ENCODE data around the gene RTN1. TPM values are rescaled to one million over a fixed set of nuclear protein-coding genes. Genes with fewer than 3 reads are reported as not detected.

RTN1 gene
- total RNA-seq, 1 donor from 2014 or later = 518 TPM

GRCh38 chr14:59897757-59898383 lies 27.3 kb upstream of the RTN1 start:
- Mint-ChIP-seq H3K36me3 (ENCODE audit: unreplicated experiment) (no peaks in the 10 kb centered on the region), H3K27me3 (ENCODE audit: unreplicated experiment) (no peaks in the 10 kb centered on the region), H3K27ac (ENCODE audit: unreplicated experiment) (no peak overlapping the region), H3K4me1 (ENCODE audit: low read depth, unreplicated experiment) (no peaks in the 10 kb centered on the region), H3K9me3 (ENCODE audit: unreplicated experiment) (no peaks in the 10 kb centered on the region), H3K4me3 (ENCODE audit: unreplicated experiment) (no peak overlapping the region)
- peak; percentile 43 for DNase-seq
- TF ChIP-seq, protein P1, sequence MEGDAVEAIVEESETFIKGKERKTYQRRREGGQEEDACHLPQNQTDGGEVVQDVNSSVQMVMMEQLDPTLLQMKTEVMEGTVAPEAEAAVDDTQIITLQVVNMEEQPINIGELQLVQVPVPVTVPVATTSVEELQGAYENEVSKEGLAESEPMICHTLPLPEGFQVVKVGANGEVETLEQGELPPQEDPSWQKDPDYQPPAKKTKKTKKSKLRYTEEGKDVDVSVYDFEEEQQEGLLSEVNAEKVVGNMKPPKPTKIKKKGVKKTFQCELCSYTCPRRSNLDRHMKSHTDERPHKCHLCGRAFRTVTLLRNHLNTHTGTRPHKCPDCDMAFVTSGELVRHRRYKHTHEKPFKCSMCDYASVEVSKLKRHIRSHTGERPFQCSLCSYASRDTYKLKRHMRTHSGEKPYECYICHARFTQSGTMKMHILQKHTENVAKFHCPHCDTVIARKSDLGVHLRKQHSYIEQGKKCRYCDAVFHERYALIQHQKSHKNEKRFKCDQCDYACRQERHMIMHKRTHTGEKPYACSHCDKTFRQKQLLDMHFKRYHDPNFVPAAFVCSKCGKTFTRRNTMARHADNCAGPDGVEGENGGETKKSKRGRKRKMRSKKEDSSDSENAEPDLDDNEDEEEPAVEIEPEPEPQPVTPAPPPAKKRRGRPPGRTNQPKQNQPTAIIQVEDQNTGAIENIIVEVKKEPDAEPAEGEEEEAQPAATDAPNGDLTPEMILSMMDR (IDR thresholded peaks at IDR 0.05; ENCODE audit: partially characterized antibody, unreplicated experiment) = peak; percentile 6

DNA sequence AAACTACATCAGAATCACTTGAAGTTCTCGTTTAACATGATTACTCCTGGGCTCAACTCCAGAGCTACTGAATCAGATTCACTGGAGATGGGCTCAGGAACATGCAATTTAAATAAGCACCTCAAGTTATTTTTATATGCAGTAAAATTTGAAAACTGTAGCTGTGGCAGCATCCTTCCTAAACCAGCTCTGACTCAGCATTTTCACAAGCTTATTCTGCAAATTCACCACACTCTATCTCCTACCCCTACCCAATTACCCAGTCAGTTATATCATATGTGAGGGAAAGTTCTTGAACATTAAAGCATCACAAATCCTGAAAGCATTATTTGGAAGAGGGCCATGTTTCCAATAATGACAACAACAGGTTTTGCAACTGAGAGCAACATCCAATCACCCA lies 25.1 kb upstream of the RTN1 start:
- Mint-ChIP-seq H3K9me3 (ENCODE audit: unreplicated experiment) (no peaks in the 10 kb centered on the region), H3K36me3 (ENCODE audit: unreplicated experiment) (no peaks in the 10 kb centered on the region), H3K4me1 (ENCODE audit: low read depth, unreplicated experiment) (no peaks in the 10 kb centered on the region), H3K27me3 (ENCODE audit: unreplicated experiment) (no peaks in the 10 kb centered on the region), H3K4me3 (ENCODE audit: unreplicated experiment) (no peak overlapping the region), H3K27ac (ENCODE audit: unreplicated experiment) (no peak overlapping the region)
- DNase-seq = no peak
- TF ChIP-seq, protein P1 (IDR thresholded peaks at IDR 0.05; ENCODE audit: partially characterized antibody, unreplicated experiment) = no peak

DNA sequence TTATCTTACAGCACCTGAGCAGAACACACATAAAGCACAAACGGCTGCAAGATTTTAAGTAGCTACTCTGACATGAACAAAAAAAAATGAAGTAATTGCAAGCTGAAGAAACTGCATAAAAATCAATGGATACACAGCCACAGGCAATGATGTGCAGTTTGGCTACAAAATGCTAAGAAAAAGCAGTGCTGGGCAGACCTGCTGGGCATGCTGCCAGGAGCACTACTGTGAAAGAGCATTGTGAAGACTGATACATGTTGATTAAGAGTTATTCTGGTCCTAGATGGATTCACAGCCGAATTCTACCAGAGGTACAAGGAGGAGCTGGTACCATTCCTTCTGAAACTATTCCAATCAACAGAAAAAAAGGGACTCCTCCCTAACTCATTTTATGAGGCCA lies 20.1 kb upstream of the RTN1 start:
- H3K4me3 Mint-ChIP-seq (ENCODE audit: unreplicated experiment) = no peak overlapping the region
- peaks cover 2% of the 10 kb centered on the region for H3K27me3 Mint-ChIP-seq (ENCODE audit: unreplicated experiment)
- TF ChIP-seq, protein P1 (IDR thresholded peaks at IDR 0.05; ENCODE audit: partially characterized antibody, unreplicated experiment) = no peak
- no peaks in the 10 kb centered on the region for H3K9me3 Mint-ChIP-seq (ENCODE audit: unreplicated experiment)
- H3K36me3 Mint-ChIP-seq (ENCODE audit: unreplicated experiment) = no peaks in the 10 kb centered on the region
- no peak overlapping the region for H3K27ac Mint-ChIP-seq (ENCODE audit: unreplicated experiment)
- no peak for DNase-seq
- no peaks in the 10 kb centered on the region for H3K4me1 Mint-ChIP-seq (ENCODE audit: low read depth, unreplicated experiment)

- Mint-ChIP-seq H3K27ac (ENCODE audit: unreplicated experiment) (no peak overlapping the region), H3K9me3 (ENCODE audit: unreplicated experiment) (peaks cover 3% of the 10 kb centered on the region), H3K27me3 (ENCODE audit: unreplicated experiment) (peaks cover 4% of the 10 kb centered on the region), H3K4me1 (ENCODE audit: low read depth, unreplicated experiment) (no peaks in the 10 kb centered on the region), H3K4me3 (ENCODE audit: unreplicated experiment) (no peak overlapping the region), H3K36me3 (ENCODE audit: unreplicated experiment) (peaks cover 7% of the 10 kb centered on the region)
- no peak for DNase-seq
- TF ChIP-seq, protein P1 (IDR thresholded peaks at IDR 0.05; ENCODE audit: partially characterized antibody, unreplicated experiment) = peak; percentile 65
Observed at GRCh38 chr14:59882957-59883356, 12.4 kb upstream of the RTN1 start.

GRCh38 chr14:59871166-59871495 lies 555 bp upstream of the RTN1 start:
- H3K36me3 Mint-ChIP-seq (ENCODE audit: unreplicated experiment) = no peaks in the 10 kb centered on the region
- H3K27me3 Mint-ChIP-seq (ENCODE audit: unreplicated experiment) = peaks cover 8% of the 10 kb centered on the region
- H3K9me3 Mint-ChIP-seq (ENCODE audit: unreplicated experiment) = peaks cover 1% of the 10 kb centered on the region
- H3K27ac Mint-ChIP-seq (ENCODE audit: unreplicated experiment) = no peak overlapping the region
- DNase-seq = no peak
- no peaks in the 10 kb centered on the region for H3K4me1 Mint-ChIP-seq (ENCODE audit: low read depth, unreplicated experiment)
- peak overlapping the region; percentile 97 for H3K4me3 Mint-ChIP-seq (ENCODE audit: unreplicated experiment)
- TF ChIP-seq, protein P1 (IDR thresholded peaks at IDR 0.05; ENCODE audit: partially characterized antibody, unreplicated experiment) = no peak

Data from glutamatergic neuron (in vitro differentiated cells).